Esophagus (tissue), 2 donors: ENCODE data around the gene PPP1R3F. TPM values are rescaled to one million over a fixed set of nuclear protein-coding genes. Genes with fewer than 3 reads are reported as not detected.
"Not testable (repeated sequence)": the region's sequence is repeated elsewhere in the genome, so short reads cannot be mapped to it uniquely, and the experiment has no call there.

Experiments
- H3K27ac ChIP-seq, 2 donors: one replicate each; pipeline ENCODE4 v1.5.1; 2013; ENCODE audit warnings: low read depth in 2 of 2, mild to moderate bottlenecking in 2 of 2, inconsistent platforms in 1 of 2, low read length in 1 of 2, moderate library complexity in 1 of 2
- H3K27me3 ChIP-seq, 2 donors: one replicate each; pipeline ENCODE4 v1.6.1; 2013; ENCODE audit warnings: low read length in 2 of 2, control low read depth in 1 of 2, mild to moderate bottlenecking in 1 of 2; ENCODE audit not compliant: insufficient read depth in 2 of 2, control insufficient read depth in 1 of 2
- H3K36me3 ChIP-seq, 2 donors: one replicate each; pipeline ENCODE4 v1.6.1; 2013; ENCODE audit warnings: low read length in 1 of 2; ENCODE audit not compliant: control insufficient read depth in 2 of 2, insufficient read depth in 2 of 2
- H3K4me1 ChIP-seq, 2 donors: one replicate each; pipeline ENCODE4 v1.6.1; 2013; ENCODE audit warnings: low read length in 1 of 2; ENCODE audit not compliant: control insufficient read depth in 2 of 2, insufficient read depth in 2 of 2
- H3K4me3 ChIP-seq, 2 donors: one replicate each; pipeline ENCODE4 v1.5.1; 2013; ENCODE audit warnings: low read length in 2 of 2, mild to moderate bottlenecking in 2 of 2, low read depth in 1 of 2, moderate library complexity in 1 of 2
- H3K9me3 ChIP-seq, 2 donors: one replicate each; pipeline ENCODE4 v1.6.1; 2013; ENCODE audit warnings: mild to moderate bottlenecking in 2 of 2, low read depth in 1 of 2, low read length in 1 of 2, moderate library complexity in 1 of 2; ENCODE audit not compliant: control insufficient read depth in 2 of 2, insufficient read depth in 1 of 2
- WGBS, 2 donors: extraction: QIAGEN DNeasy Blood & Tissue Kit; methylation state at CpG; one replicate each; pipeline ENCODE4 v1.1.7; 2013; 5-methylcytosine and 5-hydroxymethylcytosine counted together
- polyA plus RNA-seq, 2 donors: library from polyadenylated mRNA; stranded (reverse); fragments of 200-250 nt; gene quantifications; one replicate each; pipeline ENCODE4 v1.2.3, GENCODE V29; 2013
- donor health status: healthy with polysubstance abuse.
- donor health status: Bipolar disorder and iron deficiency.

PPP1R3F gene
- polyA plus RNA-seq, 2 donors = 3.8 to 4.9 TPM

DNA sequence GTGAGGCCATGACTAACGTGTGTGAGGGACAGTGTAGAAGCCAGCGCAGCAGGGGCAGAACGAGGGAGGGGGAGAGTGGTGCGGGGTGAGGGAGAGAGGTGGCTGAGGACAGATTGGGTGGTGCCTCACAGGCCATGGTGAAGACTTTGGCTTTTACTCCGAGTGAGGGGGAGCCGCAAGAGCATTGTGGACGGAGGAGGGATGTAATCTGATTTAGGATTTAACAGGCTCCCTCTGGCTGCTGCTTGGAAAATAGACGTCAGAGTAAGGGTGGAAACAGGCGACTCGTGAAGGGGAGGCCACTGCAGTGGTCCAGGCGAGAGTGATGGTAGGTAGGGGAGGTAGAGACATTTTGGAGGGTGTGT is 13.0 kb downstream of the PPP1R3F start:
- Histone ChIP-seq H3K27ac (no peak overlapping the region), H3K9me3 (no peaks in the 10 kb centered on the region), H3K27me3 (no peaks in the 10 kb centered on the region), H3K4me1 (no peaks in the 10 kb centered on the region), H3K36me3 (no peaks in the 10 kb centered on the region), H3K4me3 (no peak overlapping the region)
- 42% methylated on average over 11 of the region's 11 CpGs for WGBS, 2 donors

DNA sequence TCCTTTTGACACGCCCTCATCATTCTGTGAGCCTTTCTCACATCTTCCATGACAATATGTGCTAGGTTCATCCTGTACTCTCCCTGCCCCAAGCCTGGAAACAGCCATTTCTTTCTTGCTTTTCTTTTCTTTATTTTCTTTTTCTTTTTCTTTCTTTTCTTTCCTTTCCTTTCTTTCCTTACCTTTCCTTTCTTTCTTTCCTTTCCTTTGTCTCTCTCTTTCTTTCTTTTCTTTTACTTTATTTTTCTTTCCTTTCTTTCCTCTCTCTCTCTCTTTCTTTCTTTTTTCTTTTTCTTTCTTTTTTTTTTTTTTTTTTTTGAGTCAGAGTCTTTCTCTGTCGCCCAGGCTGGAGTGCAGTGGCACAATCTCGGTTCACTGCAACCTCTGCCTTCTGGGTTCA is 14.6 kb downstream of the PPP1R3F start:
- no peaks in the 10 kb centered on the region for H3K27me3 ChIP-seq
- H3K27ac ChIP-seq = no peak overlapping the region
- H3K4me3 ChIP-seq = no peak overlapping the region
- no peaks in the 10 kb centered on the region for H3K4me1 ChIP-seq
- WGBS, 2 donors = 76 to 95% methylated on average over 3 of the region's 3 CpGs
- no peaks in the 10 kb centered on the region for H3K9me3 ChIP-seq
- no peaks in the 10 kb centered on the region for H3K36me3 ChIP-seq

DNA sequence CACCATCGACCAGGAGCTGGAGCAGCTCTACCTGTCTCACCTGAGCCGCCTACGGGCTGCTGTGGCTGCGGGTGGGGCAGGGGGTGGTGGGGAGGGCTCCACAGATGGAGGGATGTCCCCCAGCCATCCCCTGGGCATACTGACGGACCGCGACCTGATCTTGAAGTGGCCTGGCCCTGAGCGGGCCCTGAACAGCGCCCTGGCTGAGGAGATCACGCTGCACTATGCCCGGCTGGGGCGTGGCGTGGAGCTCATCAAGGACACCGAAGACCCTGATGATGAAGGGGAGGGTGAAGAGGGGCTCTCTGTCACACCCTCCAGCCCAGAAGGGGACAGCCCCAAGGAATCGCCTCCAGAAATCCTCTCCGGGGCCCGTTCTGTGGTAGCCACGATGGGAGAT is 16.5 kb downstream of the PPP1R3F start:
- Histone ChIP-seq H3K27ac (no peak overlapping the region), H3K36me3 (no peaks in the 10 kb centered on the region), H3K4me3 (no peak overlapping the region), H3K9me3 (no peaks in the 10 kb centered on the region), H3K4me1 (no peaks in the 10 kb centered on the region), H3K27me3 (no peaks in the 10 kb centered on the region)
- WGBS, 2 donors = 92 to 97% methylated on average over 18 of the region's 18 CpGs

DNA sequence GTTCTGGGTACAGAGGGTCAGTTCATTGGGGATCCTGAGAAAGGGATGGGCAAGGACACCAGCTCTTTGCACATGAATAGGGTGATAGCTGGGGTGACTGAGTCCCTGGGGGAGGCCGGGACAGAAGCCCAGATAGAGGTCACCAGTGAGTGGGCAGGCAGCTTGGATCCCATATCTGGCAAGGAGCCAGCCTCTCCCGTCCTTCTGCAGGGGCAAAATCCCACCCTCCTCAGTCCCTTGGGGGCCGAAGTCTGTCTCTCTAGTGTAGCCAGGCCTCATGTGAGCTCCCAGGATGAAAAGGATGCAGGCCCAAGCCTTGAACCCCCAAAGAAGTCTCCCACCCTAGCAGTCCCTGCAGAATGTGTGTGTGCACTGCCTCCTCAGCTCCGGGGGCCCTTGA is 17.0 kb downstream of the PPP1R3F start:
- Histone ChIP-seq H3K27ac (no peak overlapping the region), H3K4me1 (no peaks in the 10 kb centered on the region), H3K4me3 (no peak overlapping the region), H3K27me3 (no peaks in the 10 kb centered on the region), H3K9me3 (no peaks in the 10 kb centered on the region), H3K36me3 (no peaks in the 10 kb centered on the region)
- WGBS, 2 donors = 73 to 84% methylated on average over 4 of the region's 4 CpGs

DNA sequence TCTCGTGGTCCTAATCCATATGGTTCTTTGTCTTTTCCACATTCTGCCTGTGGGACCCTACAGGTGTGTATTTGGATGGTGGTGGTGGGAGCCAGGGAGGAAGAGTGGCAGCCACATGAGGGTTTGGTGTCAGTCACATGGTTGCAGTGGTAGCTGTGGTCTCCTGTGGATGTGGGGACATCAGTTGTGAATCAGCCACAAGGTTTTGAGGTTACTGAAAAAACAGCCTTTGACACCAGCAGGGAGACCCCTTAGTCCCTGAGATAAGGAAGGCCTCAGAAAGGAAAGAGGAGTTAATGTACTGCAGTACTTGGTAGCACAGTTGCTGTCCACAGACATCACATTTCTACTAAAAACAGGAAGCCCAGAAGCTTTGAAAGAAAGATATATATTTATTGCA is 18.1 kb downstream of the PPP1R3F start:
- 86 to 88% methylated on average over 1 of the region's 1 CpG for WGBS, 2 donors
- Histone ChIP-seq H3K4me3 (no peak overlapping the region), H3K4me1 (no peaks in the 10 kb centered on the region), H3K9me3 (no peaks in the 10 kb centered on the region), H3K36me3 (no peaks in the 10 kb centered on the region), H3K27ac (no peak overlapping the region), H3K27me3 (no peaks in the 10 kb centered on the region)

DNA sequence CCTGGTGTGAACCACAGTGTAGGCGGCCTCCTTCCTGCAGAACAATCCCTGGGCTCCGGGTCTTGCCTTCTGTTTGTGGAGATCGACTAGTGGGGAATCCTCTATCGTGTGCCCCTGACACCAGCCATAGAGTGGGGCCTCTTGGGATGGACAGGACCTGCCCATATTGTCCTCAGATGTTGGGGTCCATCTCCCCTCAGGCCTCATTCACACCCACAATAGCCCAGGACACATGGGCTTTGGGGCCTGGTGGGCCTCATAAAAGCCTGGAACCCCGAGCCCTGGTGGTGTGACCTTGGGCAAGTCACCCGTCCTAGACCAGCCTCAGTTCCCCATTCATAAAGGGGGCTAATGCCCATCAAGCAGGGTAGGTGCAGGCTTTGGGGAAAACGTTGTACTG is 20.6 kb downstream of the PPP1R3F start:
- Histone ChIP-seq H3K9me3 (no peaks in the 10 kb centered on the region), H3K27me3 (no peaks in the 10 kb centered on the region), H3K4me3 (no peak overlapping the region), H3K36me3 (no peaks in the 10 kb centered on the region), H3K4me1 (no peaks in the 10 kb centered on the region), H3K27ac (no peak overlapping the region)
- 67 to 78% methylated on average over 7 of the region's 7 CpGs for WGBS, 2 donors

DNA sequence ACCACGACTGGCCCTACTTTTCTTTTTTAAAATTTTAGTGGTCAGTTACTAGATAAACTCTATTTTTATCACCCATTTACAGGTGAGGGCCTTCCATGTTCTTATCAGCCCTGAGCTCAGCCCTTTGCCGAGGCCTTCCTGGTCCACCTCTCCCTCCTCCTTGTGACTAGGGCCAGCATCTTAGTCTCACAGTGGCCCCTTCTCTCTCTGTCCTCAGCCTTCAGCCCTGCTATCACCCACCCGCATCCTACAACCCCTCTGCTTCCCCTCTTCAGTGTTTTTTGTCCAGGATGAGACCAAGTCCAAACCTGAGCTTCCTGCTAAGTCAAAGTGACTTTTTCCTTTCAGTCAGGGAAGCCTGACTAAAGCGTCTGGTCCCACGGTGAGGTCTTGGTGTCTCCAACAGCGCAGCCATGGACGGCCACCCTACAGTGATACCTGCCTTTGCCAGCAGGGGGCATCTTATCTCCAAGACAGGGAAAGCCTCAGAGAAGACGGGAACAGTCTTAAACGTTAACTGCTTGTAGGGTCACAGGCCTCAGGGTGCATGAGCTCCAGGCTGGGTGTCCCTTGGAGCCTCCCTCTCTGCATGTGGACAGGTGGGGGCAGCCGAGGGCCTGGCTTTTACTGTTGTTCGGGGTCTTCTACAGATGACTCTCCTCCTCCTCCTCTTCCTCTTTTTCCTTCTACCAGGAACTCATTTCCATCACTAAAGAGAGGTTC is 22.2 kb downstream of the PPP1R3F start:
- Histone ChIP-seq H3K27me3 (no peaks in the 10 kb centered on the region), H3K36me3 (no peaks in the 10 kb centered on the region), H3K9me3 (no peaks in the 10 kb centered on the region), H3K4me3 (no peak overlapping the region), H3K27ac (no peak overlapping the region), H3K4me1 (no peaks in the 10 kb centered on the region)
- 18 to 37% methylated on average over 11 of the region's 11 CpGs for WGBS, 2 donors

DNA sequence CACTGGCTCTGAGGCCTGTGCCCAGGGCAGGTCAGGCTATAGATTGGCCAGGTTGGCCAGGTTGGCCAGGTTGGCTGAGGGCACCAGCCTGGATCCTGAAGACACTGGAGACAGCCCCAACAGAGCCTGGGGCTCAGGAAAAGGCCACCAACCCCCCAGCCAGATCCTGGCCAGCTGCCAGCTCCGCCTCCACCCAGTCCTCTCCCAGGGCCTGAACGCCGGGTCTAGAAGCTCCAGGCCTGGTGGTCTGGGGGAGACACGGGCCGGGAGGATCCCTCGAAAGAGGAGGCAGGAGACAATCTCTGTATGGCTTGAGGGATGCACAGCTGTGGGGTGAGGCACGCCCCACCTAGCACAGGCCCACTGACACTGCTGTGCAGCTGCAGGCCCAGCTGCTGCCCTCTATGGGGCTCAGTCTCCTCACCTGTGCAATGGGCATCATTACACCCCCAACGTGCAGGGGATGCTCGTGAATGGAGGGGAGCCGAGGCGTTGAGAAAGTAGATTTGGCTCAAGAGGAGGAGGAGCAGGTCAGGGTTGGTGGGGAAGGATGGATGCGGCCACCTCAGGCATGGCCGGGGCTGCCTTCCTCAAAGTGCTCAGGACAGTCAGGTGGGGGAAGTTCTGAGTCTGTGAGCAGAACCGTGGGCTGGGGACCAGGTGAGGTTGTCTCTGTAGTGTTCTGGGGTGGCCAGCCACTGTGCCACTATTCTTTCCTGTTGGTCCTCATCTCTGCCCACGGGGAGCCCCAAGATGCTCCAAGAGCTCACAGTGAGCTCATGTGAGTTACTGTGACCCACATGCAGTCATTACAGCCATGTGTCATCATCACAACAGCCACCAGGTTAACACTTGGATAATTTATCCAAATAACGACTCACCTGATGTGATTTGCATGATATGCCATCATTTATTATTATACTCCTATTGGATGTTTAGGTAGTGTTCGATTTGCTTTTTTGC is 23.1 kb downstream of the PPP1R3F start:
- Histone ChIP-seq H3K9me3 (no peaks in the 10 kb centered on the region), H3K4me3 (no peak overlapping the region), H3K27me3 (no peaks in the 10 kb centered on the region), H3K27ac (no peak overlapping the region), H3K4me1 (no peaks in the 10 kb centered on the region), H3K36me3 (no peaks in the 10 kb centered on the region)
- 78% methylated on average over 17 of the region's 17 CpGs for WGBS, 2 donors

DNA sequence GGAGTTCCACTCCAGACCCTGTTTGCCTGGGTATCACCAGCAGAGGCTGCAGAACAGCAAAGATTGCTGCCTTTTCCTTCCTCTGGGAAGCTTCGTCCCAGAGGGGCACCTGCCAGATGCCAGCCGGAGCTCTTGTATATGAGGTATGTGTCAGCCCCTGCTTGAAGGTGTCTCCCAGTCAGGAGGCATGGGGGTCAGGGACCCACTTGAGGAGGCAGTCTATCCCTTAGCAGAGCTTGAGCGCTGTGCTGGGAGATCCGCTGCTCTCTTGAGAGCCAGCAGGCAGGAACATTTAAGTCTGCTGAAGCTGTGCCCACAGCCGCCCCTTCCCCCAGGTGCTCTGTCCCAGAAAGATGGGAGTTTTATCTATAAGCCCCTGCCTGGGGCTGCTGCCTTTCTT is 29.7 kb downstream of the PPP1R3F start:
- 84 to 89% methylated on average over 5 of the region's 5 CpGs for WGBS, 2 donors
- not testable (repeated sequence) for H3K4me1 ChIP-seq

More for the DNA sequence above, 29.7 kb downstream of the PPP1R3F start:
- H3K27ac ChIP-seq, H3K36me3 ChIP-seq, H3K9me3 ChIP-seq, H3K4me3 ChIP-seq, H3K27me3 ChIP-seq: not testable (repeated sequence)
